Endothelial cell of umbilical vein (primary cell): ENCODE results near the gene GPX1. TPM values are rescaled to one million over a fixed set of nuclear protein-coding genes. Genes with fewer than 3 reads are reported as not detected.

ENCODE experiments used
- BruUV-seq: library from RNA; stranded (reverse); fragments of 400-500 nt; replicated peaks from 2 replicates; lab custom pipeline; 2021; lab: Mats Ljungman, UMichigan
- CTCF ChIA-PET: fragments of 300-600, 350-600 bp; sonication (Branson Sonifier 250); formaldehyde crosslinking; loops from one replicate; lab custom pipeline; 2021; ENCODE audit warnings: antibody characterized with exemption, inconsistent platforms; lab: Charles Lee
- POLR2A ChIA-PET: fragments of 300-600, 350-600 bp; sonication (Branson Sonifier 250); formaldehyde crosslinking; loops from one replicate; lab custom pipeline; 2021; ENCODE audit warnings: antibody characterized with exemption, inconsistent platforms; lab: Charles Lee
- DNase-seq: peaks from one replicate; pipeline ENCODE4 v3.0.0-alpha.2; 2011; ENCODE audit warnings: low read depth, low spot score
- FAIRE-seq: peaks from 2 replicates; lab custom pipeline; 2011; peaks lifted over from hg19 to GRCh38; lab: Jason Lieb, UNC
- H2AFZ ChIP-seq: 2 replicates; pipeline ENCODE4 v1.6.0; 2012; ENCODE audit warnings: low read depth, low read length, control low read depth, inconsistent platforms
- H3K27ac ChIP-seq: 2 replicates; pipeline ENCODE4 v1.5.1; 2011; ENCODE audit warnings: low read depth, mild to moderate bottlenecking, control low read depth, low read length, moderate library complexity; ENCODE audit not compliant: insufficient read depth
- H3K27me3 ChIP-seq, 2 experiments: 2 replicates each; pipeline versions ENCODE4 v1.6.0 to v1.6.1; 2011; ENCODE audit warnings: low read length in 2 of 2, mixed read lengths in 1 of 2; ENCODE audit not compliant: control insufficient read depth in 2 of 2, insufficient read depth in 2 of 2
- H3K36me3 ChIP-seq, 2 experiments: 2 replicates in 1 of 2; 3 replicates in 1 of 2; pipeline ENCODE4 v1.5.1; 2011; ENCODE audit warnings: low read length in 2 of 2, mild to moderate bottlenecking in 1 of 2, moderate library complexity in 1 of 2; ENCODE audit not compliant: control insufficient read depth in 2 of 2, insufficient read depth in 2 of 2; ENCODE audit errors: extremely low read depth in 1 of 2
- H3K4me1 ChIP-seq: 3 replicates; pipeline ENCODE4 v1.5.1; 2011; ENCODE audit warnings: mild to moderate bottlenecking, low read length; ENCODE audit not compliant: control insufficient read depth, insufficient read depth; ENCODE audit errors: extremely low read depth
- H3K4me2 ChIP-seq: 2 replicates; pipeline ENCODE4 v1.6.1; 2011; ENCODE audit warnings: low read length, control low read depth, mixed read lengths; ENCODE audit not compliant: insufficient read depth
- H3K4me3 ChIP-seq, 3 experiments: fragments of 200-600 bp in 1 of 3; sonication (generic), shearing (Covaris generic) in 1 of 3; replicated peaks in 1 of 3; 2 replicates each; pipeline ENCODE4 v1.5.1; 2011 to 2016; ENCODE audit warnings: control low read depth in 3 of 3, low read length in 3 of 3, mild to moderate bottlenecking in 2 of 3, inconsistent platforms in 1 of 3, low read depth in 1 of 3, moderate library complexity in 1 of 3; ENCODE audit not compliant: insufficient read depth in 1 of 3
- H3K79me2 ChIP-seq: 2 replicates; pipeline ENCODE4 v1.6.0; 2012; ENCODE audit warnings: low read length, inconsistent platforms; ENCODE audit not compliant: control insufficient read depth, insufficient read depth
- H3K9ac ChIP-seq: replicated peaks from 2 replicates; pipeline ENCODE3; 2011; ENCODE audit warnings: low read length, control low read depth; ENCODE audit not compliant: insufficient read depth; ENCODE audit errors: extremely low read depth
- H3K9me1 ChIP-seq: replicated peaks from 3 replicates; pipeline ENCODE4 v1.6.0; 2011; ENCODE audit warnings: mild to moderate bottlenecking, low read length; ENCODE audit not compliant: control insufficient read depth, insufficient read depth; ENCODE audit errors: extremely low read depth
- H3K9me3 ChIP-seq: replicated peaks from 2 replicates; pipeline ENCODE4 v1.5.1; 2012; ENCODE audit warnings: low read length, inconsistent platforms; ENCODE audit not compliant: control insufficient read depth, insufficient read depth
- H4K20me1 ChIP-seq: replicated peaks from 2 replicates; pipeline ENCODE3; 2011; ENCODE audit warnings: mild to moderate bottlenecking, low read length; ENCODE audit not compliant: control insufficient read depth, insufficient read depth; ENCODE audit errors: extremely low read depth
- EZH2 ChIP-seq: IDR thresholded peaks from 2 replicates; pipeline ENCODE4 v1.6.1; 2012; ENCODE audit warnings: borderline replicate concordance, low read depth, mild to moderate bottlenecking, moderate library complexity, low read length, inconsistent platforms; ENCODE audit not compliant: severe bottlenecking
- FOS ChIP-seq: IDR thresholded peaks from 2 replicates; pipeline ENCODE4 v1.6.1; 2011; ENCODE audit warnings: mild to moderate bottlenecking, low read length, moderate library complexity, borderline replicate concordance; ENCODE audit not compliant: insufficient read depth
- GATA2 ChIP-seq: IDR thresholded peaks from 2 replicates; pipeline ENCODE4 v1.7.0; 2011; ENCODE audit warnings: low read depth, mild to moderate bottlenecking, moderate library complexity, mixed read lengths, low read length; ENCODE audit not compliant: insufficient read length, insufficient read depth
- JUN ChIP-seq: IDR thresholded peaks from 2 replicates; pipeline ENCODE4 v1.6.1; 2011; ENCODE audit warnings: borderline replicate concordance, low read depth; ENCODE audit not compliant: insufficient read length, insufficient read depth
- MYC ChIP-seq: IDR thresholded peaks from one replicate; pipeline ENCODE4 v1.6.1; 2011; ENCODE audit warnings: mild to moderate bottlenecking, low read depth, low read length
- POLR2A ChIP-seq: IDR thresholded peaks from 2 replicates; pipeline ENCODE4 v1.6.1; 2012; ENCODE audit warnings: low read depth, mild to moderate bottlenecking, control low read depth, low read length
- POLR2AphosphoS5 ChIP-seq: IDR thresholded peaks from 2 replicates; pipeline ENCODE4 v1.6.1; 2012; ENCODE audit warnings: low read depth, mild to moderate bottlenecking, control low read depth, low read length, moderate library complexity; ENCODE audit not compliant: insufficient read depth
- dilution Hi-C: fragments of 300-500 bp; cut with MboI; formaldehyde crosslinking; loops from one replicate; pipeline ENCODE4 v1.15.0; 2019; ENCODE audit warnings: low sequenced_read_pairs; ENCODE audit not compliant: extremely low pct_ligation_motif_present
- intact Hi-C: fragments of 100-400 bp; cut with micrococcal nuclease; formaldehyde crosslinking; loops from one replicate; pipeline ENCODE4 v1.10.0; 2022
- polyA plus RNA-seq, 4 experiments: library from polyadenylated mRNA; depleted of rRNA in 3 of 4; stranded (reverse) in 3 of 4; unstranded in 1 of 4; fragments of >200 nt; gene quantifications; 2 replicates each; pipeline versions ENCODE4 v1.2.1 to v1.2.3, GENCODE V29; 2011 to 2012; ENCODE audit warnings: missing spikeins in 1 of 4
- total RNA-seq: library from RNA; stranded (reverse); gene quantifications from 2 replicates; pipeline ENCODE4 v1.2.3, GENCODE V29; 2021
- TF ChIP-seq, protein P1 (sequence below): IDR thresholded peaks from 2 replicates; pipeline ENCODE4 v1.6.1; 2011; ENCODE audit not compliant: insufficient read depth, insufficient read length
- TF ChIP-seq, protein P2 (sequence below), 2 donors: IDR thresholded peaks; 1 replicate in 1 of 2; 2 replicates in 1 of 2; pipeline ENCODE4 v1.5.1; 2011; ENCODE audit warnings: low read length in 2 of 2, mild to moderate bottlenecking in 2 of 2, moderate library complexity in 2 of 2, control low read depth in 1 of 2, inconsistent platforms in 1 of 2, low read depth in 1 of 2; ENCODE audit not compliant: insufficient read depth in 1 of 2; ENCODE audit errors: extremely low read depth in 1 of 2

The GPX1 gene
- total and polyA plus RNA-seq, 2 donors (not counting 3 experiments of a cell fraction or from before 2014, with no cell fraction given): 461 to 1,348 TPM

DNA sequence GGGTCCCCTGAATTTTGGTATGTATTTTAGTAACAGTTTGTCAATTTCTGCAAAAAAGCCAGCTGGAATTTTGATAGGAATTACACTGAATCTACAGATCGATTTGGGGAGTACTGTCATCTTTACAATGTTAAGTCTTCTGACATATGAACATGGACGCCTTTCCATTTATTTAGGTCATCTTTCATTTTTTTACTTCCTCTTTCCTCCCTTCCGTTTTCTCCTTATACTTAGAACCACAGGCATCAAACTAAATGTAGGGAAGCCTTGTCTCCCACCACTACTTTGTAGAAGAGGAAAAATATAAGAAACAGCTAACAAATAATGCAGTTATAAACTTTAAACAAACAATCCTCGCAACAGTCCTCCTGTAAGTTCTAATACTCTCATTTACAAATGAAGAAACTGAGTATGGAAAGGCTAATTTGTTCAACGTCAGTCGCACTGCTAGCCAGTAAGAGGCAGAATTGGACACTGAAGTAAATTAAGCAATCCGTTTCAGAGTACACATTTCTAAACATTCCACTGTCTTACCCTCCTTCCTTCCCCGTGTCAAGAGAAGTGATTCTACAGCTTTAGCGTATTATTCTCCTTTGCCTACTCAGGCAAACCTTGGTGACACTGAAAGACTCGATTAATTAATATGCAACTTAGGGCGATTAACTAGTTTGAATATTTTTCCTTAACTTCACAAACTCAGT, 28.1 kb upstream of the GPX1 start:
- intact Hi-C loops (no loop called here), dilution Hi-C loops (no loop called here)
- peaks cover 0 to 2% of the 10 kb centered on the region in 2 experiments for H3K36me3 ChIP-seq
- no peak overlapping the region for H3K9ac ChIP-seq
- H3K4me2 ChIP-seq: no peak overlapping the region
- H3K9me1 ChIP-seq: peaks cover 2% of the 10 kb centered on the region
- ChIA-PET CTCF (interaction anchor here (1.3 kb wide), 1 partner anchor 63 kb away, joined by 3 read pairs; no protein-coding TSS in a partner anchor), POLR2A (interaction anchor here (0.5 to 0.6 kb wide), 2 partner anchors 8 to 13 kb away, joined by 5 to 8 read pairs; no protein-coding TSS in a partner anchor)
- H3K79me2 ChIP-seq: peaks cover 98% of the 10 kb centered on the region
- no peak overlapping the region for H3K27ac ChIP-seq
- peaks cover 13% of the 10 kb centered on the region for H4K20me1 ChIP-seq
- no peak overlapping the region for H3K4me3 ChIP-seq
- BruUV-seq: no TSS peak
- no peaks in the 10 kb centered on the region for H3K9me3 ChIP-seq
- DNase-seq (no peak), FAIRE-seq (no peak)
- H3K4me1 ChIP-seq: peaks cover 8% of the 10 kb centered on the region
- TF ChIP-seq POLR2A (no peak), JUN (no peak), MYC (no peak), POLR2AphosphoS5 (no peak), EZH2 (no peak), GATA2 (no peak), FOS (no peak)
- TF ChIP-seq, protein P1, sequence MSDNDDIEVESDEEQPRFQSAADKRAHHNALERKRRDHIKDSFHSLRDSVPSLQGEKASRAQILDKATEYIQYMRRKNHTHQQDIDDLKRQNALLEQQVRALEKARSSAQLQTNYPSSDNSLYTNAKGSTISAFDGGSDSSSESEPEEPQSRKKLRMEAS: no peak
- TF ChIP-seq, protein P2, sequence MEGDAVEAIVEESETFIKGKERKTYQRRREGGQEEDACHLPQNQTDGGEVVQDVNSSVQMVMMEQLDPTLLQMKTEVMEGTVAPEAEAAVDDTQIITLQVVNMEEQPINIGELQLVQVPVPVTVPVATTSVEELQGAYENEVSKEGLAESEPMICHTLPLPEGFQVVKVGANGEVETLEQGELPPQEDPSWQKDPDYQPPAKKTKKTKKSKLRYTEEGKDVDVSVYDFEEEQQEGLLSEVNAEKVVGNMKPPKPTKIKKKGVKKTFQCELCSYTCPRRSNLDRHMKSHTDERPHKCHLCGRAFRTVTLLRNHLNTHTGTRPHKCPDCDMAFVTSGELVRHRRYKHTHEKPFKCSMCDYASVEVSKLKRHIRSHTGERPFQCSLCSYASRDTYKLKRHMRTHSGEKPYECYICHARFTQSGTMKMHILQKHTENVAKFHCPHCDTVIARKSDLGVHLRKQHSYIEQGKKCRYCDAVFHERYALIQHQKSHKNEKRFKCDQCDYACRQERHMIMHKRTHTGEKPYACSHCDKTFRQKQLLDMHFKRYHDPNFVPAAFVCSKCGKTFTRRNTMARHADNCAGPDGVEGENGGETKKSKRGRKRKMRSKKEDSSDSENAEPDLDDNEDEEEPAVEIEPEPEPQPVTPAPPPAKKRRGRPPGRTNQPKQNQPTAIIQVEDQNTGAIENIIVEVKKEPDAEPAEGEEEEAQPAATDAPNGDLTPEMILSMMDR (IDR thresholded peaks at IDR 0.05; ENCODE audit: extremely low read depth in 1 of 2, insufficient read depth in 1 of 2, low read depth in 1 of 2, low read length in 2 of 2): no peak
- no peaks in the 10 kb centered on the region for H3K27me3 ChIP-seq
- no peak overlapping the region for H2AFZ ChIP-seq
